Activated CD4-positive, CD25-positive, alpha-beta regulatory T cell treated with anti-CD3 and anti-CD28 coated beads, Interleukin-2, amount 50 U/mL, for 72 hours (primary cell): ENCODE results near the gene ZFC3H1.

Experiments
- DNase-seq: peaks from one replicate; pipeline ENCODE4 v3.0.0; 2021

The ZFC3H1 gene

GRCh38 chr12:71627438-71628002, 36.1 kb downstream of the ZFC3H1 start:
- DNase-seq = no peak

- DNase-seq = no peak
Observed at GRCh38 chr12:71626768-71627167, 36.9 kb downstream of the ZFC3H1 start.

GRCh38 chr12:71626098-71626497, 37.5 kb downstream of the ZFC3H1 start:
- DNase-seq = no peak

GRCh38 chr12:71625476-71625875, 38.2 kb downstream of the ZFC3H1 start:
- no peak for DNase-seq

GRCh38 chr12:71621938-71622337, 41.7 kb downstream of the ZFC3H1 start:
- DNase-seq = no peak

GRCh38 chr12:71610031-71610795, 53.4 kb downstream of the ZFC3H1 start:
- no peak for DNase-seq

GRCh38 chr12:71607494-71608330, 55.9 kb downstream of the ZFC3H1 start:
- DNase-seq = no peak

- no peak for DNase-seq
Observed at GRCh38 chr12:71605039-71605438, 58.6 kb downstream of the ZFC3H1 start.

GRCh38 chr12:71602761-71603577, 60.7 kb downstream of the ZFC3H1 start:
- DNase-seq = no peak

- DNase-seq = no peak
Observed at GRCh38 chr12:71601546-71601945, 62.1 kb downstream of the ZFC3H1 start.

GRCh38 chr12:71599210-71599609, 64.4 kb downstream of the ZFC3H1 start:
- no peak for DNase-seq

GRCh38 chr12:71594214-71594948, 69.3 kb downstream of the ZFC3H1 start:
- no peak for DNase-seq

- no peak for DNase-seq
Observed at GRCh38 chr12:71592841-71593240, 70.8 kb downstream of the ZFC3H1 start.

- DNase-seq = no peak
Observed at GRCh38 chr12:71591601-71592000, 72.0 kb downstream of the ZFC3H1 start.

- DNase-seq = no peak
Observed at GRCh38 chr12:71589478-71589881, 74.2 kb downstream of the ZFC3H1 start.

- no peak for DNase-seq
Observed at GRCh38 chr12:71587012-71587411, 76.6 kb downstream of the ZFC3H1 start.

GRCh38 chr12:71585218-71585617, 78.4 kb downstream of the ZFC3H1 start:
- DNase-seq = no peak

GRCh38 chr12:71584356-71584755, 79.3 kb downstream of the ZFC3H1 start:
- no peak for DNase-seq

GRCh38 chr12:71582925-71583324, 80.7 kb downstream of the ZFC3H1 start:
- DNase-seq = no peak

GRCh38 chr12:71581206-71581605, 82.4 kb downstream of the ZFC3H1 start:
- DNase-seq = no peak

GRCh38 chr12:71578694-71579258, 84.9 kb downstream of the ZFC3H1 start:
- no peak for DNase-seq

- DNase-seq = no peak
Observed at GRCh38 chr12:71576496-71576895, 87.2 kb downstream of the ZFC3H1 start.
